Chondrocyte (in vitro differentiated cells): ENCODE data around the gene PYDC1. TPM values are rescaled to one million over a fixed set of nuclear protein-coding genes. Genes with fewer than 3 reads are reported as not detected.
A peak's percentile ranks its signal among the peaks of the same experiment; 100 is the strongest.
"Not testable (repeated sequence)": the region's sequence is repeated elsewhere in the genome, so short reads cannot be mapped to it uniquely, and the experiment has no call there.

Experiments
- DNase-seq: peaks from one replicate; pipeline ENCODE4 v3.0.0; 2021; ENCODE audit warnings: mixed read lengths, low spot score
- H3K27ac Mint-ChIP-seq: one replicate; pipeline ENCODE4 v1.8.0; 2021; ENCODE audit warnings: mild to moderate bottlenecking, moderate library complexity, mixed read lengths; ENCODE audit not compliant: unreplicated experiment
- H3K27me3 Mint-ChIP-seq: 2 replicates; pipeline ENCODE4 v1.8.0; 2021; ENCODE audit warnings: low read depth, mixed read lengths
- H3K36me3 Mint-ChIP-seq: 2 replicates; pipeline ENCODE4 v1.8.0; 2021; ENCODE audit warnings: low read depth, mixed read lengths
- H3K4me1 Mint-ChIP-seq: 2 replicates; pipeline ENCODE4 v1.8.0; 2021; ENCODE audit warnings: low read depth, mild to moderate bottlenecking, mixed read lengths
- H3K4me3 Mint-ChIP-seq: one replicate; pipeline ENCODE4 v1.8.0; 2021; ENCODE audit warnings: mild to moderate bottlenecking, moderate library complexity, mixed read lengths; ENCODE audit not compliant: unreplicated experiment
- H3K9me3 Mint-ChIP-seq: 2 replicates; pipeline ENCODE4 v1.8.0; 2021; ENCODE audit warnings: low read depth, mixed read lengths
- total RNA-seq: library from RNA; stranded (reverse); gene quantifications from 3 replicates; pipeline ENCODE4 v1.2.1, GENCODE V29; 2021
- TF ChIP-seq, protein P1 (sequence below): fragments of 200-600 bp; sonication (generic); IDR thresholded peaks from 2 replicates; pipeline ENCODE4 v1.5.0; 2021; ENCODE audit warnings: antibody characterized with exemption, mild to moderate bottlenecking, moderate library complexity

Gene PYDC1
- total RNA-seq, 1 donor from 2014 or later = not detected

DNA sequence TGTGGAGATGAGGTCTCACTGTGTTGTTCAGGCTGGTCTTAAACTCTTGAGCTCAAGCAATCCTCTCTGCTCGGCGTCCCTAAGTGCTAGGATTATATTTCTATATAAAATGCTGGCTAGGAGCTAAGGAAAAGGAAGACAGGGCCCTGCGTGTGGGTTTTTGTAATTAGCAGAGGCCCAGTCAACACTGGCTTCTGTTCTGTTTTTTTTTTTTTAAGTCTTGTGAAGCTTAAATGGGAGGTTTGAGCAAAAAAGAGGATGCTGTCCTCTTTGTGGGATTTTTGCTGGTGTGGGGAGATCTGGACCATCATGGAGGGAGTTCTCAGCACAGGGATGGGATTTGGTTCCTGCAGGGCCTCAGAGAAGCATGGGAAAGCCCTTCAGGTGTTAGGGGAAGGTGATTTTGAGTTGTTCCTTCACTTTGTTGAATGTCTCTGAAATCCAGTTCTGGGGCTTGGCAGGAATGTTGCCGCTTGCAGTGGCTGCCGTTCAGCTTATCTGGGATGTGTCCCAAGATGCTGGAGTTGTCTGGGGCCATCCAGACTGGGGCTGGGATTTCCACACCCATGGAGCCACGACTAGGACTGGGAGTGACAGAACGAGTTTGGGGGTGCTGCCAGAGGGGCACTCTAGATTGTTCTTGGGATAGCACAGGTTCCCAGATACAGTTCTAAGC, 18.6 kb downstream of the PYDC1 start:
- H3K27me3 Mint-ChIP-seq = no peaks in the 10 kb centered on the region
- no peak overlapping the region for H3K4me3 Mint-ChIP-seq
- TF ChIP-seq, protein P1, sequence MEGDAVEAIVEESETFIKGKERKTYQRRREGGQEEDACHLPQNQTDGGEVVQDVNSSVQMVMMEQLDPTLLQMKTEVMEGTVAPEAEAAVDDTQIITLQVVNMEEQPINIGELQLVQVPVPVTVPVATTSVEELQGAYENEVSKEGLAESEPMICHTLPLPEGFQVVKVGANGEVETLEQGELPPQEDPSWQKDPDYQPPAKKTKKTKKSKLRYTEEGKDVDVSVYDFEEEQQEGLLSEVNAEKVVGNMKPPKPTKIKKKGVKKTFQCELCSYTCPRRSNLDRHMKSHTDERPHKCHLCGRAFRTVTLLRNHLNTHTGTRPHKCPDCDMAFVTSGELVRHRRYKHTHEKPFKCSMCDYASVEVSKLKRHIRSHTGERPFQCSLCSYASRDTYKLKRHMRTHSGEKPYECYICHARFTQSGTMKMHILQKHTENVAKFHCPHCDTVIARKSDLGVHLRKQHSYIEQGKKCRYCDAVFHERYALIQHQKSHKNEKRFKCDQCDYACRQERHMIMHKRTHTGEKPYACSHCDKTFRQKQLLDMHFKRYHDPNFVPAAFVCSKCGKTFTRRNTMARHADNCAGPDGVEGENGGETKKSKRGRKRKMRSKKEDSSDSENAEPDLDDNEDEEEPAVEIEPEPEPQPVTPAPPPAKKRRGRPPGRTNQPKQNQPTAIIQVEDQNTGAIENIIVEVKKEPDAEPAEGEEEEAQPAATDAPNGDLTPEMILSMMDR = no peak
- peak; percentile 29 for DNase-seq
- peaks cover 22% of the 10 kb centered on the region for H3K36me3 Mint-ChIP-seq
- peaks cover 30% of the 10 kb centered on the region for H3K4me1 Mint-ChIP-seq
- H3K9me3 Mint-ChIP-seq = no peaks in the 10 kb centered on the region
- peak overlapping the region; percentile 19 for H3K27ac Mint-ChIP-seq

DNA sequence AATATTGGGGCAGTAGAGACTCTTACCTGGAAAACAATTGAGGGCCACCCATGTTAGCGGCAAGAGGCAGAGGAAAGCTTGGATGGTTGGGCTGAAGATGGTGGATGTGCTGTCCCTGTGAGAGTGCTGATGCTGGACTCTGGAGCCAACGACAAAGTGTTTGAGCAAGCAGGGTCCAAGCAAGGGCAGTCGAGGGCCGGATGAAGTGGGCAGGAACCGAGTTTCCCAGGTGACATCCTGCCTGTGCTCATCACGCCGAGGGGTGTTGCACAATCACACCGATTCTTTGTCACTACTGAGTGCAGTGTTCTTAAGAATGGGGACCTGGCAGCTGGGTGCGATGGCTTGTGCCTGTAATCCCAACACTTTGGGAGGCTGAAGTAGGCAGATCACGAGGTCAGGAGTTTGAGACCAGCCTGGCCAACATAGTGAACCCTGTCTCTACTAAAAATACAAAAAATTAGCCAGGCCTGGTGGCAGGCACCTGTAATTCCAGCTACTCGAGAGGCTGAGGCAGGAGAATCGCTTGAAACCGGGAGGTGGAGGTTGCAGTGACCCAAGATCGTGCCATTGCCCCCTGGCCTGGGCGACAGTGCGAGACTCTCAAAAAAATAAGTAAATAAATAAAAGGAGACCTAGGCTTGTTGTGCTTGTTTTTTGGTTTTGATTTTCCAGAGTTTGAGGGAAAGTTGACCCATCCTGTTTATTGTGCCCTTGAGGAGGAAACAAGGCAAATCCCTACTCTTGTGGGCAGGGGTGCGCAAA, 20.4 kb downstream of the PYDC1 start:
- Mint-ChIP-seq H3K27me3 (no peaks in the 10 kb centered on the region), H3K27ac (no peak overlapping the region), H3K9me3 (no peaks in the 10 kb centered on the region), H3K4me1 (peaks cover 26% of the 10 kb centered on the region), H3K36me3 (peaks cover 36% of the 10 kb centered on the region), H3K4me3 (no peak overlapping the region)
- no peak for DNase-seq
- TF ChIP-seq, protein P1 = no peak

DNA sequence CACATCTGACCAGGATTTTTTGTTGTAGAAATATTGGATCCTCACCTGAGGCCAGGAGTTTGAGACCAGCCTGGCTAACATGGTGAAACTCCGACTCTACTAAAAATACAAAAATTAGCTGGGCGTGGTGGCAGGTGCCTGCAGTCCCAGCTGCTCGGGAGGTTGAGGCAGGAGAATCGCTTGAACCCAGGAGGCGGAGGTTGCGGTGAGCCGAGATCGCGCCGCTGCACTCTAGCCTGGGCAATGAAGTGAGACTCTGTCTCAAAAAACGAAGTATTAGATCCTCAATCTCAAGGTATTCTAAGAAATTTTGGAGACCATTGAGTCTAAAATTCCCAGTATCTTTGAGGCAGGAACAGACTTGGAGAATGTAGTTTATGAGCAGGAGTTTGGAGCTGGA, 21.1 kb downstream of the PYDC1 start:
- H3K4me3 Mint-ChIP-seq = not testable (repeated sequence)

DNA sequence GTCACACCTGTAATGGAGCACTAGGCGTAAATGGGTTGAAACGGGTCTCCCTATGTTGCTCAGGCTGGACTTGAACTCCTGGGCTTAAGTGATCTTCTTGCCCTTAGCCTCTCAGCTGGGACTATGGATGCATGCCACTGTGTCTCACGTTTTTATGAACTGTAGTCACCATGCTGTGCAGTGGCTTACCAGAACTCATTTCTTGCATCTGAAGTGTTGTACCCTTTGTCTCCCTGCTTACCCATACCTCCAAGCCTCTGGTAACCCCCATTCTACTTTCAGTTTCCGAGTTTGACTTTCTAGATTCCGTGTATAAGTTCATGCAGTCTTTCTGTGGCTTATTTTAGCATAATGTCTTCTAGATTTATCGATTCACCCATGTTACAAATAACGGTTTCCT, 22.0 kb downstream of the PYDC1 start:
- Mint-ChIP-seq H3K4me3 (no peak overlapping the region), H3K27me3 (no peaks in the 10 kb centered on the region), H3K4me1 (peaks cover 17% of the 10 kb centered on the region), H3K27ac (no peak overlapping the region), H3K9me3 (no peaks in the 10 kb centered on the region), H3K36me3 (peaks cover 52% of the 10 kb centered on the region)
- TF ChIP-seq, protein P1 = no peak
- no peak for DNase-seq

More for the DNA sequence above, 21.1 kb downstream of the PYDC1 start:
- not testable (repeated sequence) for H3K9me3 Mint-ChIP-seq, DNase-seq, H3K27me3 Mint-ChIP-seq, H3K27ac Mint-ChIP-seq
- H3K36me3 Mint-ChIP-seq = peaks cover 42% of the 10 kb centered on the region
- peaks cover 20% of the 10 kb centered on the region for H3K4me1 Mint-ChIP-seq

DNA sequence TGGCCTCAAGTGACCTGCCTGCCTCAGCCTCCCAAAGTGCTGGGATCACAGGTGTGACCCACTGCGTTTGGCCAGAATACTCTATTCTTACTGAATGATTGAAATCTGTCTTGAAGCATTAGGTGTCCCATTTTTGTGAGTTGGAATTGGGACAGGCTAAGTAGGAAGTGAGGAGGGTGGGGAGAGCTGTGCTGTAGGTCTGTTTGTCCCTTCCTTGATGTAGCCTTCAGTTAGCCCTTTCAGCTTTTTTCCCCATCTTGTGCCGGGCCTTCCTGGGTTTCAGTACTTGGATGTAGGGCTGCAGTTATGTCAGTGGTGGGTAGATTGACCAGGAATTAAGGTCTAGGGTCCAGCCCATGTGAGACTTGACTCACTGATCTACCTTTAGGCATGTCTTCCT, 23.1 kb downstream of the PYDC1 start:
- Mint-ChIP-seq H3K27ac (no peak overlapping the region), H3K4me3 (no peak overlapping the region), H3K4me1 (peaks cover 8% of the 10 kb centered on the region), H3K27me3 (no peaks in the 10 kb centered on the region), H3K9me3 (no peaks in the 10 kb centered on the region), H3K36me3 (peaks cover 55% of the 10 kb centered on the region)
- no peak for DNase-seq
- TF ChIP-seq, protein P1 = no peak
